SK-N-SH treated with all-trans-retinoic acid at 6 μM for 48 hours (cell line): ENCODE measurements around the gene ZNF500.

Experiments
- ATAC-seq: fragments of 200-7000 bp; cut with Tn5 transposase; 3 replicates; pipeline ENCODE4 v1.9.1; 2020; ENCODE audit warnings: mild to moderate bottlenecking, moderate library complexity
- BACH2 ChIP-seq: fragments of 250-450 bp; sonication (Bioruptor Pico); IDR thresholded peaks from 2 replicates; pipeline ENCODE4 v1.9.0; 2021; ENCODE audit warnings: mild to moderate bottlenecking, borderline replicate concordance
- CREB5 ChIP-seq: fragments of 250-450 bp; sonication (Bioruptor Pico); IDR thresholded peaks from 2 replicates; pipeline ENCODE4 v1.5.1; 2020; ENCODE audit warnings: low read depth, mild to moderate bottlenecking, moderate library complexity
- CSDC2 ChIP-seq: fragments of 250-450 bp; sonication (Bioruptor Pico); IDR thresholded peaks from 2 replicates; pipeline ENCODE4 v1.5.0; 2020; ENCODE audit warnings: mild to moderate bottlenecking, moderate library complexity
- CSRNP3 ChIP-seq: fragments of 250-450 bp; sonication (Bioruptor Pico); IDR thresholded peaks from 2 replicates; pipeline ENCODE4 v1.5.1; 2021; ENCODE audit warnings: mild to moderate bottlenecking, moderate library complexity
- ESRRG ChIP-seq: fragments of 250-450 bp; sonication (Bioruptor Pico); IDR thresholded peaks from 2 replicates; pipeline ENCODE4 v1.6.1; 2021; ENCODE audit warnings: mild to moderate bottlenecking
- ISL1 ChIP-seq: fragments of 250-450 bp; sonication (Bioruptor Pico); IDR thresholded peaks from 2 replicates; pipeline ENCODE4 v2.1.2; 2022; ENCODE audit warnings: mild to moderate bottlenecking, moderate library complexity
- OSR1 ChIP-seq: fragments of 250-450 bp; sonication (Bioruptor Pico); IDR thresholded peaks from 2 replicates; pipeline ENCODE4 v1.8.0; 2022; ENCODE audit warnings: moderate library complexity, mild to moderate bottlenecking, inconsistent platforms
- PATZ1 ChIP-seq: fragments of 250-450 bp; sonication (Bioruptor Pico); IDR thresholded peaks from 2 replicates; pipeline ENCODE4 v1.8.0; 2020; ENCODE audit warnings: mild to moderate bottlenecking, moderate library complexity, borderline replicate concordance
- POU6F1 ChIP-seq: fragments of 250-450 bp; sonication (Bioruptor Pico); IDR thresholded peaks from 2 replicates; pipeline ENCODE4 v1.8.0; 2021; ENCODE audit warnings: low read depth, mild to moderate bottlenecking, moderate library complexity, borderline replicate concordance
- PPARA ChIP-seq: fragments of 250-450 bp; sonication (Bioruptor Pico); IDR thresholded peaks from 2 replicates; pipeline ENCODE4 v1.5.0; 2020; ENCODE audit warnings: mild to moderate bottlenecking, borderline replicate concordance
- RARB ChIP-seq: fragments of 250-450 bp; sonication (Bioruptor Pico); IDR thresholded peaks from 2 replicates; pipeline ENCODE4 v1.8.0; 2021; ENCODE audit warnings: mild to moderate bottlenecking, moderate library complexity
- TCF4 ChIP-seq: fragments of 250-450 bp; sonication (Bioruptor Pico); IDR thresholded peaks from 2 replicates; pipeline ENCODE4 v1.8.0; 2021; ENCODE audit warnings: mild to moderate bottlenecking, moderate library complexity, borderline replicate concordance
- TOX ChIP-seq: fragments of 250-450 bp; sonication (Bioruptor Pico); IDR thresholded peaks from 2 replicates; pipeline ENCODE4 v1.8.0; 2021; ENCODE audit warnings: mild to moderate bottlenecking, moderate library complexity, borderline replicate concordance
- TSHZ2 ChIP-seq: fragments of 250-450 bp; sonication (Bioruptor Pico); IDR thresholded peaks from 2 replicates; pipeline ENCODE4 v1.5.0; 2020; ENCODE audit warnings: mild to moderate bottlenecking, moderate library complexity
- ZC3H10 ChIP-seq: fragments of 250-450 bp; sonication (Bioruptor Pico); IDR thresholded peaks from 2 replicates; pipeline ENCODE4 v1.5.1; 2021; ENCODE audit warnings: mild to moderate bottlenecking, moderate library complexity
- ZFP3 ChIP-seq: fragments of 250-450 bp; sonication (Bioruptor Pico); IDR thresholded peaks from 2 replicates; pipeline ENCODE4 v1.5.0; 2020; ENCODE audit warnings: mild to moderate bottlenecking, moderate library complexity
- ZFP30 ChIP-seq: fragments of 450-650 bp; formaldehyde crosslinking; IDR thresholded peaks from 2 replicates; pipeline ENCODE4 v1.5.0; 2022; ENCODE audit warnings: mild to moderate bottlenecking, moderate library complexity
- ZNF565 ChIP-seq: fragments of 450-650 bp; formaldehyde crosslinking; conservative IDR thresholded peaks from 2 replicates; pipeline ENCODE4 v1.5.0; 2020; ENCODE audit warnings: low read depth, mild to moderate bottlenecking, moderate library complexity
- ZNF70 ChIP-seq: fragments of 450-650 bp; formaldehyde crosslinking; IDR thresholded peaks from 2 replicates; pipeline ENCODE4 v1.5.0; 2020; ENCODE audit warnings: mild to moderate bottlenecking, moderate library complexity
- ZNF8 ChIP-seq: fragments of 450-650 bp; formaldehyde crosslinking; IDR thresholded peaks from 2 replicates; pipeline ENCODE4 v1.5.0; 2020; ENCODE audit warnings: mild to moderate bottlenecking, moderate library complexity

The ZNF500 gene

GRCh38 chr16:4799171-4799855 is 32.4 kb upstream of the ZNF500 start:
- TF ChIP-seq CREB5 (CRISPR knock-in tag) (no peak), ZFP3 (no peak), ISL1 (CRISPR knock-in tag) (no peak), ZNF8 (no peak), POU6F1 (CRISPR knock-in tag) (no peak), BACH2 (CRISPR knock-in tag) (no peak), PPARA (CRISPR knock-in tag) (no peak), PATZ1 (CRISPR knock-in tag) (no peak), TOX (CRISPR knock-in tag) (no peak), CSDC2 (no peak), ZFP30 (CRISPR knock-in tag) (no peak), TSHZ2 (CRISPR knock-in tag) (no peak), ZNF70 (CRISPR knock-in tag) (no peak), TCF4 (CRISPR knock-in tag) (no peak)
- no peak for ATAC-seq

- ATAC-seq, result no peak
- TF ChIP-seq BACH2 (CRISPR knock-in tag) (no peak), CSRNP3 (CRISPR knock-in tag) (no peak), ISL1 (CRISPR knock-in tag) (no peak), ZFP30 (CRISPR knock-in tag) (no peak), TSHZ2 (CRISPR knock-in tag) (no peak), RARB (CRISPR knock-in tag) (no peak), ZC3H10 (CRISPR knock-in tag) (no peak), TOX (CRISPR knock-in tag) (no peak), CREB5 (CRISPR knock-in tag) (no peak), ZFP3 (no peak), ESRRG (no peak), PATZ1 (CRISPR knock-in tag) (no peak), CSDC2 (no peak), ZNF565 (CRISPR knock-in tag) (no peak), OSR1 (CRISPR knock-in tag) (no peak), POU6F1 (CRISPR knock-in tag) (no peak), ZNF70 (CRISPR knock-in tag) (no peak), ZNF8 (no peak)
These were observed 31.5 kb upstream of the ZNF500 start for GRCh38 chr16:4798456-4798855.
